ENCODE results near the gene GNAZ.

GRCh38 chr22:23109079-23109347 lies 38.7 kb downstream of the GNAZ start:
- TF ChIP-seq TAF1 (IDR thresholded peaks at IDR 0.05; ENCODE audit: low read depth, low read length) (no peak), FOSL1 (IDR thresholded peaks at IDR 0.05; ENCODE audit: insufficient read depth, low read depth, low read length) (no peak), CBX5 (IDR thresholded peaks at IDR 0.05; ENCODE audit: low read depth, low read length) (no peak)
- TF ChIP-seq, protein P1, sequence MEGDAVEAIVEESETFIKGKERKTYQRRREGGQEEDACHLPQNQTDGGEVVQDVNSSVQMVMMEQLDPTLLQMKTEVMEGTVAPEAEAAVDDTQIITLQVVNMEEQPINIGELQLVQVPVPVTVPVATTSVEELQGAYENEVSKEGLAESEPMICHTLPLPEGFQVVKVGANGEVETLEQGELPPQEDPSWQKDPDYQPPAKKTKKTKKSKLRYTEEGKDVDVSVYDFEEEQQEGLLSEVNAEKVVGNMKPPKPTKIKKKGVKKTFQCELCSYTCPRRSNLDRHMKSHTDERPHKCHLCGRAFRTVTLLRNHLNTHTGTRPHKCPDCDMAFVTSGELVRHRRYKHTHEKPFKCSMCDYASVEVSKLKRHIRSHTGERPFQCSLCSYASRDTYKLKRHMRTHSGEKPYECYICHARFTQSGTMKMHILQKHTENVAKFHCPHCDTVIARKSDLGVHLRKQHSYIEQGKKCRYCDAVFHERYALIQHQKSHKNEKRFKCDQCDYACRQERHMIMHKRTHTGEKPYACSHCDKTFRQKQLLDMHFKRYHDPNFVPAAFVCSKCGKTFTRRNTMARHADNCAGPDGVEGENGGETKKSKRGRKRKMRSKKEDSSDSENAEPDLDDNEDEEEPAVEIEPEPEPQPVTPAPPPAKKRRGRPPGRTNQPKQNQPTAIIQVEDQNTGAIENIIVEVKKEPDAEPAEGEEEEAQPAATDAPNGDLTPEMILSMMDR (IDR thresholded peaks at IDR 0.05; ENCODE audit: control extremely low read depth in 1 of 3, insufficient read depth in 1 of 3, low read depth in 1 of 3, low read length in 3 of 3): no peak
